HG03575 (cell line): ENCODE data around the gene TAF1B.
"Not testable (repeated sequence)": the region's sequence is repeated elsewhere in the genome, so short reads cannot be mapped to it uniquely, and the experiment has no call there.

ENCODE experiments used
- ATAC-seq: cut with Tn5 transposase; IDR thresholded peaks from one replicate; pipeline ENCODE4 v1.9.1; 2021; ENCODE audit not compliant: unreplicated experiment, insufficient number of reproducible peaks, low FRiP score; ENCODE audit errors: extremely low read depth

Gene TAF1B

GRCh38 chr2:9824956-9825720, 18.1 kb upstream of the TAF1B start:
- ATAC-seq: no peak

DNA sequence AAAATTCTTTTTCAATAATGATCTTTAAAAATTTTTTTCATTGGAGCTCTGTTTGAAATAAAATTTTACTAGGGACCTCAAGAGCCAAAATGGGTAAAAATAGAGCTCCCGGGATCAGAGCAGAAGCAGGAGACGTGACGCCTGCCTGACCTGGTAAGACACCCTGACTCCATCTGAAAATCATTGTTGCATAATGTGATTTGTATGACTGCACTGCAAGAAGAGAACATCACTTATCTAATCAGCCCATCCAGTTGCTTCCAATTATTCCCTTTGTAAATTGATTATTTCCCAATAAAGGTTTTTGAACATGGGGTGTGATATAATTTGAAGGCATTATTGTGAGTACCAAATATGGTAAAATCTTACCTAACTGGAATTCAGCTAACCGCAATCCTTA, 17.1 kb upstream of the TAF1B start:
- no peak for ATAC-seq

DNA sequence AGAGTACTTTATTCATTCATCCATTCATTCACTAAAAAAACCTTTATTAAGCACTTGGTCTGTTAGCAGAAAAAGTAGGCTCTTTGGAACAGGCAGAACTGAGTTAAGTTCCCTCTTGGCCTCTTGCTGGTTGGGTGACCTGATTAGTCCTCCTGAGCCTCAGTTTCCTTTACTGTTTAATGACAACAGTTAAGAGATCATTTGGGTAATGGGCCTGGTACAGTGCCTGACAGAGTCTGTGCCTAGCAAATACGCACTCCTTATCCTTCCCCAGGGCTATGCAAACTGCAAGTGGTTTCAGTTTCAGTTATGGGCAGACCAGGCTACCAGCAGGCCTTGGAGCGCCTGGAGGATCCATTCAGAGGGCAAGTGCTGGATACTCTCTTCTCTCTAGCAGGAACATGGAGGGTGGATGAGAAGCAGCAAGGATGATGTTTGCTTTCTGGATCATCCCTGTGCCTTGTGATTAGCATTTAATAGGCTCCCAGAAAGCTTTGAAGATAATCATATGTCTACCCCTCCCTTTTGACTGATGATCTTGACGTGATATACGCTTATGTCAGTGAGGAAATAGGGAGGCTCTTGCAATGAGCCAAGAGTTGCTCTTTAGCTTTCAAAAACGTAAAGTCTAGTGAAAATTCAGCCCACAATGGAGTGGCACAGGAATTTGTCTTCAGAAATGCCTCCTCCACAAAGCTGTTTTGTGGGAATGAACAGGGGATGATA, 12.4 kb upstream of the TAF1B start:
- no peak for ATAC-seq

DNA sequence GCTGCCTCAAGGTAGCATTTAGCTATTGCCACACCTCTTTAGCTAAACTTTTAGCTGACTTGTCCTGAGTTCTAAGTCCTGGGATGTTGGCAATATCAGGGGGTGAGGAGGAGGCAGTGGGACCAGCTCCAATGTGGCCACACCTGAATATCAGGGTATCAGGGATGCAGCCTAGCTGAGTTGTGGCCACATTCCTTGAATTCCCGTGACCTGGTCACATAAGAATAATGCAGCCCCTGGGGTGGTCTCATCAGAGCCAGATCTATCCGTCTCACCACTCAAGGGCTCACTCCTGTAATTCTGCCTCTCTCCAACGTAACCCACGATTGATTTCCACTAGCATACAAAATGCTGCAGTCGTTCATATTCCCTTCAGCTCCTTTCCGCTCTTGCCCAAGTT, 11.6 kb upstream of the TAF1B start:
- no peak for ATAC-seq

DNA sequence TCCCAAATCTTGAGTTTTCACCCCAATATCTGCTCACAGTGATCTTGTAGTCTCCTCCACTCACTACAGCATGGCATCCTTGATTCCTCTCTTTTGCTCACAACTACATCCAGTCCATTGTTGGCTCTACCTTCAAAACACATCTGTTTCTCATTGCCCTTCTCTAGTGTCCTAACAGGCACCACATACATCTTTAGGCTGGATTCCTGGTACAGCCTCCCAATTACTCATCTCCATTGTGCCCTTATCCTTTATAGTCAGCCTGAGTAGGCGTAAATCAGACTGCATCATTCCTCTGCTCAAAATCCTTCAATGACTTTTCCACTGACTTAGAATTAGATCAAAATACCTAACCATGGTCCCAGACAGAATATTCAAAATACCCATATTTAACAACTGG, 10.7 kb upstream of the TAF1B start:
- no peak for ATAC-seq

DNA sequence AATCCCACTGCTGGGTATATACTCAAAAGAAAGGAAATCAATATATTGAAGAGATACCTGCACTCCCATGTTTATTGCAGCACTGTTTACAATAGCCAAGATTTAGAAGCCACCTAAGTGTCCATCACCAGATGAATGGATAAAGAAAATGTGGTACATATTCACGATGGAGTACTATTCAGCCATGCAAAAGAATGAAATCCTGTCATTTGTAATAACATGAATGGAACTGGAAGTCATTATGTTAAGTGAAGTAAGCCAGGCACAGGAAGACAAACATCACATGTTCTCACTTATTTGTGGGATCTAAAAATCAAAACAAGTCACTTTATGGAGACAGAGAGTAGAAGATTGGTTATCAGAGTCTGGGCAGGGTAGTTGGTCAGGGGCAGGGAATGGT, 8.2 kb upstream of the TAF1B start:
- not testable (repeated sequence) for ATAC-seq

- ATAC-seq: no peak
Observed at GRCh38 chr2:9836074-9836473, 7.2 kb upstream of the TAF1B start.

DNA sequence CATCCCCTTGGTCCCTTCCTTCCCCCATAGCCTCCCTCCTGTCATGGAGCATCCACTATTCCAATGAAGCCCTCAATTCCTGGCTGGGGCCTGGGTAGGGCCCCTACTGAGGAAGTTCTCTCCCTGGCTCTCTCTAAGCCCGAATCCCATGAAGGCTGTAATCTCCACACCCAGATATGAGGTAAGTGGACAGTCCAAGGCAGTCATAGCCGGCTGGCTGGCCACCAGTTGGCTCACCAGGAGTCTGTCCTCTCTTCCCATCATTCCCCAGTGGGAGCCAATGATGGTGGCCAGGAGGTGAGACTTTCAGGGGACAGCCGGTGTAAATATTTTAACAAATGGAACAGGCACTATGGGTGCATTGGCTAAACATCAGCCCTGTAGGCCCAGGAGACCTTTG, 6.8 kb upstream of the TAF1B start:
- no peak for ATAC-seq

DNA sequence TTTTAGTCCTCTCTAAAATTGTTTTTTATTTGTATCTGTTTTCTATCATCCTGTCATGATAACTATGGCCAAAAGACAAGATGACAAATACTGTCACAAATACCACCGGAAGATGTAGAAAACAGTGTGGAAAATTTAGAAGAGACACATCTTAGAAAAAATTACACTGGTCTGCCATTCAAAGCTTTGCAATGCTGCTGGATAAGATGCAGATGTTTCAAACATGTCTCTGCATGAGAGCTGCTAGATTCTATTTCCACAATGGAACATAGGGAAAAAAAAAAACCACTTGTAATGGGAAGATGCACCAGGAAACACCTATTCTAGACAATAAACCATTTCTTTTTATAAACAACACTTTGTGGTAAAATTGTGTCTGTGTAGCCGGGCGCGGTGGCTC, 5.8 kb upstream of the TAF1B start:
- ATAC-seq: no peak

DNA sequence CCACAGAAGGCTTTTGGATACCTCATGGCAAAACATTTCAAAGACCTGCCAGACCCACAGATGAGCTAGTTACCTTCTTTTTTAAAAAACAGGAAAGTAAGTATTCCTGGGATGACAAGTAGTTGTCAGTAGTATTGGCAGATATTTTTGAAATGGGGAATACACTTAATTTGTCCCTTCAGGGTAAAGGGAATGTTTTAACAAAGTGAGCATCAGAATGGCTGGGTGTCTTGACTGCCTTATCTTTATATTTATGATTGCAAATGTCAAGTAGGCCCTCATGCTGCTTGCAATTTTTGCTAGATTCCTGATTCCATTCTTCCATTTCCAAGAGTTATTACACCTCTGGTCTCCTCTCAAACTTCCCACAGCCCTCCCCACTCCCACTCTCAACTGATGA, 4.9 kb upstream of the TAF1B start:
- ATAC-seq: no peak

DNA sequence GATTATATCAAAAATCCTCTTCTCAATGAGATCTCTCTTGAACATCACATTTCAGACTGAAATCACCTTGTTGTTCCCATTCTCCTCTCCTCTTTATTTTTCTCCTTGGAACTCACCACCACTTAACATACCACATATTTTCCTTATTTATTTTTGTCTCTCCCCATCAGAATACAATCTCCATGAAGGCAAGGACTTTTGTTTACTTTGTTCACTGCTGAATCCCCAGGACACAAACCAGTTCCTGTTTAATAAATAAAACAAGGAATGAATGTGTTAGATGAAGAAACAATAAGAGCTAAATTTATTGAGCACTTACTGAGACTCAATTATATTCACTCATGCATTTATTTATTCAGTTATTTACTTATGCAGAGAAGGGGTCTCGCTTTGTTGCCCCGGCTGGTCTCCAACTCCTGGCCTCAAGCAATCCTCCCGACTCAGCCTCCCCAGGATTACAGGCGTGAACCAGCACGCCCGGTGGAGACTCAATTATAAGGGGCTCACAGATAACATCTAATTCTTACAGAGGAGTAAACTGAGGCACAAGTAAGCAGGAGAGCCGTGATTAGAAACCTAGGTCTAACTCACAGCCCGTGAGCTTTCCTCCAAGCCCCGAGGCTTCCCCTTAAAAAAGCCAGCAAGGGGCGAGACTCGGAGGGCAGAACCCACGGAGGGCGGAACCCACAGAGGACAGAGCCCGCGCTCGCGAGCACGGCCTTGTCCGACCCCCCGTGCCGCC, 616 bp upstream of the TAF1B start:
- no peak for ATAC-seq

- no peak for ATAC-seq
Observed at GRCh38 chr2:9844036-9844483, 786 bp downstream of the TAF1B start.

GRCh38 chr2:9844576-9844975, 1.3 kb downstream of the TAF1B start:
- ATAC-seq: no peak

DNA sequence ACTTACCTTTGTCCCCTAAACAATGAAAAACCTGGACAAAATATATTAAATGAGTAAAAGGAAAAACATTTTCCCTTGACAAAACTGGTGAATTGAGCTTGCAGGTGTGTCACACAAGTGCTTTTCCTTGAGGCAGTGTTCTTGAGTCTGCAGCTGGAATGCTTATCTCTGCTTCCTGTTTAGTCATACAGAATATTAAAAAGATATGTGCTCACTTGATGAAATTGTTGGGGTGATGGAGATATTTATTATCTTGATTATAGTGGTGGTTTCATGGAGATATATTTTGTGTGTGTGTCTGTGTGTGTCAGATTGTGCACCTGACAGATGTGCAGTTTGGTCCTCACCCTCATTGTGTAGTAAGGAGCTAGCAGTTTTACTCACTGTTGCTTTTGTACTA, 3.3 kb downstream of the TAF1B start:
- no peak for ATAC-seq

- ATAC-seq: no peak
Observed at GRCh38 chr2:9847140-9847539, 3.9 kb downstream of the TAF1B start.

GRCh38 chr2:9852881-9853280, 9.6 kb downstream of the TAF1B start:
- no peak for ATAC-seq

DNA sequence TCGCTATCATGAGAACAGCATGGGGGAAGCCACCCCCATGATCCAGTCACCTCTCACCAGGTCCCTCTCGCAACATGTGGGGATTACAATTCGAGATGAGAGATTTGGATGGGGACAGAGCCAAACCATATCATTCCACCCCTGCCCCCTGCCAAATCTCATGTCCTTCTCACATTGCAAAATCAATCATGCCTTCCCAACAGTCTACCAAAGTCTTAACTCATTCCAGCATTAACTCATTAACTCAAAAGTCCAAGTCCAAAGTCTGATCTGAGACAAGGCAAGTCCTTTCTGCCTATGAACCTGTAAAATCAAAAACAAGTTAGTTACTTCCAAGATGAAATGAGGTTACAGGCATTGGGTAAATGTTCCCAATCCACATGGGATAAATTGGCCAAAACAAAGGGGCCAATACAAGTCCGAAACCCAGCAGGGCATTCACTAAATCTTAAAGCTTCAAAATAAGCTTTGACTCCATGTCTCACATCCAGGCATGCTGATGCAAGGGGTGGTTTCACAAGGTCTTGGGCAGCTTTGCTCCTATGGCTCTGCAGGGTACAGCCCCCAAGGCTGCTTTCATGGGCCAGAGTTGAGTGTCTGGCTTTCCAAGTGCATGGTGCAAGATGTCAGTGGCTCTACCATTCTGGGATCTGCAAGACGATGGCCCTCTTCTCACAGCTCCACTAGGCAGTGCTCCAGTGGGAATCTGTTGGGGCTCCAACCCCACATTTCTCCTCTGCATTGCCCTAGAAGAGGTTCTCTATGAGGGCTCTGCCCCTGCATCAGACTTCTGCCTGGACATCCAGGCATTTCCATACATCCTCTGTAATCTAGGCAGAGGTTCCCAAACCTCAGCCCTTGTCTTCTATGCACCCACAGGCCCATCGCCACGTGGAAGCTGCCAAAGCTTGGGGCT, 14.8 kb downstream of the TAF1B start:
- ATAC-seq: no peak

DNA sequence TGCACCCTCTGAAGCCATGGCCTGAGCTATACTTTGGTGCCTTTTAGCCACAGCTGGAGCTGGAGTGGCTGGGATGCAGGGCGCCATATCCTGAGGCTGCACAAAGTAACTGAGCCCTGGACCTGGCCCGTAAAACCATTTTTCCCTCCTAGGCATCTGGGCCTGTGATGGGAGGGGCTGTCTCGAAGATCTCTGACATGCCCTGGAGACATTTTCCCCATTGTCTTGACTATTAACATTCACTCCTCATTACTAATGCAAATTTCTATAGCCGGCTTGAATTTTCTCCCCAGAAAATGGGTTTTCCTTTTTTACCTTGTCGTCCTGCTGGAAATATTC, 15.4 kb downstream of the TAF1B start:
- ATAC-seq: no peak

DNA sequence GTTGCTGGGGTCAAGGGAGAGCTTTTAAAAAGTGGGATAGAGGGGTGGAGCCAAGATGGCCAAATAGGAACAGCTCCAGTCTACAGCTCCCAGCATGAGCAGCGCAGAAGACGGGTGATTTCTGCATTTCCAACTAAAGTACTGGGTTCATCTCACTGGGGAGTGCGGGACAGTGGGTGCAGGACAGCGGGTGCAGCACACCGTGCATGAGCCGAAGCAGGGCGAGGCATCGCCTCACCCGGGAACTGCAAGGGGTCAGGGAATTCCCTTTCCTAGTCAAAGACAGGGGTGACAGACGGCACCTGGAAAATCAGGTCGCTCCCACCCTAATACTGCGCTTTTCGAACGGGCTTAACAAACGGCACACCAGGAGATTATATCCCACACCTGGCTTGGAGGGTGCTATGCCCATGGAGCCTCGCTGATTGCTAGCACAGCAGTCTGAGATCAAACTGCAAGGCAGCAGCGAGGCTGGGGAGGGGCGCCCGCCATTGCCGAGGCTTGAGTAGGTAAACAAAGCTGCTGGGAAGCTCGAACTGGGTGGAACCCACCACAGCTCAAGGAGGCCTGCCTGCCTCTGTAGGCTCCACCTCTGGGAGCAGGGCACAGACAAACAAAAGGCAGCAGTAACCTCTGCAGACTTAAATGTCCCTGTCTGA, 17.8 kb downstream of the TAF1B start:
- ATAC-seq: not testable (repeated sequence)
